GM19023 (cell line): ENCODE data around the gene LZTS3.
"Not testable (repeated sequence)": the region's sequence is repeated elsewhere in the genome, so short reads cannot be mapped to it uniquely, and the experiment has no call there.

Experiments used
- ATAC-seq: cut with Tn5 transposase; IDR thresholded peaks from one replicate; pipeline ENCODE4 v1.9.1; 2021; ENCODE audit warnings: mild to moderate bottlenecking, moderate library complexity; ENCODE audit not compliant: unreplicated experiment

Gene LZTS3

DNA sequence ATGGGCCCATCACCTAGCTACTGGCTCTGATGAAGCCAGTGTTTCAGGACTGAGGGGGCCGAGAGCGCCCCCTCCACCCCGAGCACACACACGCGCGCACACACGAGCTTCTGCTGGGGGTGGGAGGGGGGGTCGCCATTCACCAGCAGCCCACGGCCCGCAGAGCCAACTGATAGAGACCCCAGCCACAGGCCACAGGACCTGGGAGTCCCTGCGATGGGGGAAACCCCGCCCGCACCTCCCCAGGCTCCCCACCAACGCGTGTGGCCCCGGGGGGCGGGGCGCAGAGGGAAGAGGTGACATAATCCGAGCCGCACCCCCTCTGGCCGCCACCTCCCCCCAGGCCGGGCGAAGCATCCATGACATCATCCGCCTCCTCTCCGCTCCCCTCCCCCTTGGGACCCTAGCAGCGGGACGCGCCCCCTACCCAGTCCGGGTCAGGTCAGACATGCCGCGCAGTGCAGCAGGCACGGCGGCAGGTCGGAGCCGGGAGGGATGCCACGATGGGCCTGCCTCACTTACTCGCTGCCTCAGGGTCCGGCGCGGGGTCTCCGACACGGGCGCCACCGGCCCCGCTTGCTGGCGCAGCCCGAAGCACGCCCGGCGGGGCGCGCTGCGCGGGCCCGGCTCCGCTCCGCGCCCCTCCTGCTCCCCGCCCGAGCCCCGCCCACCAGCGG lies at the start of gene LZTS3:
TSS of gene LZTS3 (minus strand) at position 617 of the 677 bp plus-strand sequence. CDS start 6,386 bp downstream, outside the sequence.
- peak; percentile 67 for ATAC-seq

GRCh38 chr20:3221398-3222226 lies 48.3 kb upstream of the LZTS3 start:
- no peak for ATAC-seq

DNA sequence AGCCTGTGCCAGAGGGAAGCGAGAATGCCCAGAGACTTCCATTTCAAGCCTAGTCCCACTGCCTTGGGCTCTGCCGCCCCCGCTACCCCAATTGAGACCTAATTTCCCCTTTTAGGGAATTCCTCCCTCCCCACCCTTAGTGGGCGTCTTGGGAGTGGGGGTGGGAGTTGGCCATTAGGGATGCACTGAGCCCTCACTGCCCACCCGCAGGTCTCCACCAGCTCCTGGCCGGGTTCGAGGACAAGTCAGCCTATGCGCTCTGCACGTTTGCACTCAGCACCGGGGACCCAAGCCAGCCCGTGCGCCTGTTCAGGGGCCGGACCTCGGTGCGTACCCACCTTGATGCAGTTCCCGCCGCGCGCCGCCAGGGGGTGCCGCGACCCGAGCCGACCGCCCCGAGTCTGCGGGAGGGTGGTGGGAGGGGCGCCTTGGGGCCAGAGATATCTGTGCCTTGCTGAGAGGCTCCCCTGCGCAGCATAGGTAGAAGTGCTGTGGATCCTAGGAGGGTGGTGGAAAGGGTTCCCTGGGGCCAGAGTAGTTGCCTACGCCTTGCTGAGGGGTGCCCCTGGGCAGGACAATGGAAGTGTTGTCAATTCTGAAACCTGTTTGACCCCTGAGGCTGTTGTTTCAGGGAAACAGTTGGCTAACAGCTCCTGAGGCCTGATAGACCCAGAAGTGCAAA lies 45.1 kb upstream of the LZTS3 start:
- peak; percentile 59 for ATAC-seq

- ATAC-seq = not testable (repeated sequence)
Observed at GRCh38 chr20:3215359-3215917, 42.1 kb upstream of the LZTS3 start.

- no peak for ATAC-seq
Observed at GRCh38 chr20:3213226-3213625, 39.9 kb upstream of the LZTS3 start.

DNA sequence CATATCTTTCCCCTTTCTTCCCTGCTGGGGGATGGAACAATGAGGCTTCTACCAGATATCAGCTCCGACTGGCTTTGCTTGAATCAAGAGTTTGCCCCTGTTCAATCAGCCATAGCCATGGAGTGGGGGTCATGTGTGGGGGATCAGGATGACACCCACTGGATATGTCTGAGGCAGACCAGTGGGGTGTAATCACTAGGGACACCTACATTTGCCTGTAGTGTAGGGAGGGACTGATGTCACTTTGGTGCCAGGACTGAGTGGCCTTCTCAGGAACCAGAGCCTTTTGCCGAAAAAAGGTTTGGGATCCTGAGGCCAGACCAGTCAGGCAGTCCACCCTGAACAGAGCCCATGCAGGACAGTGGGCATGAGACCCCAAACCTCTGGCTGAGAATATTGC lies 37.0 kb upstream of the LZTS3 start:
- ATAC-seq = no peak

- ATAC-seq = peak; percentile 5
Observed at GRCh38 chr20:3209946-3210317, 36.6 kb upstream of the LZTS3 start.

GRCh38 chr20:3209257-3209945 lies 36.1 kb upstream of the LZTS3 start, which contains the start of gene ITPA:
TSS of gene ITPA (plus strand) at chr20:3209498. CDS start at chr20:3209552, 54 bp downstream.
- peak; percentile 50 for ATAC-seq

GRCh38 chr20:3208786-3209256 lies 35.5 kb upstream of the LZTS3 start:
- no peak for ATAC-seq

DNA sequence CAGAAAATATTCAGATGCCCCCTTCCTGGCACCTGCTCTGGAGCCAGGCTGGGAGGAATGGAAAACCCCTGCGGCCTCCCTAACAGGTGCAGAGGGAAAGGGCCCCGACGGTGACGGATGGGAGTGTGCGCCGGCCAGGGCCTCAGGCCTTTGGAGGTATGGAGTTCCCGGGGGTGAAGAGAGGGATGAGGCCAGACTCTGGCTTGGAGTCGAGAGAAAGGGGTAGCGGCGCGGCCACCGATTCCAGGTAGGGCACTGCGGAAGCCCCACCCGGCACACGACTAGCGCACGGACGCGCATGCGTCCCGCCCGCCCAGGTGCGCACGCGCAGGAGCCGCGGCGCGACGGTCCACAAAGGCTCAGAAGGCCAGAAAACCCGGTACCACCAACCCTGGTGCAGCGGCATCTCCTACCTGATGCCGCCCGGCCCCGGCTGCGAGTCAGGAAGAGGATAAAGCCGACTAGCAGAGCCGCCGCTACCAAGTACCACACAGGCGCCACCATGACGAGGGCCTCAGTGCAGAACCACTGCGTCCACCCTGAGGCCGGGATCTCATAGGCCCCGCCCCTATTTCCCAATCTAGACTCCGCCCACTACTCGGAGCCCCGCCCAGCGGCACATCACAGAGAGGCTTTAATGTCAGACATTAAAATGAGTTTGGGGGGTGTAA lies 30.9 kb upstream of the LZTS3 start, which contains the start of gene DDRGK1:
TSS of gene DDRGK1 (minus strand) at position 559 of the 671 bp plus-strand sequence. CDS start at position 504, 55 bp downstream.
- ATAC-seq = peak; percentile 81

- peak; percentile 32 for ATAC-seq
Observed at GRCh38 chr20:3203315-3204123, 30.2 kb upstream of the LZTS3 start.

DNA sequence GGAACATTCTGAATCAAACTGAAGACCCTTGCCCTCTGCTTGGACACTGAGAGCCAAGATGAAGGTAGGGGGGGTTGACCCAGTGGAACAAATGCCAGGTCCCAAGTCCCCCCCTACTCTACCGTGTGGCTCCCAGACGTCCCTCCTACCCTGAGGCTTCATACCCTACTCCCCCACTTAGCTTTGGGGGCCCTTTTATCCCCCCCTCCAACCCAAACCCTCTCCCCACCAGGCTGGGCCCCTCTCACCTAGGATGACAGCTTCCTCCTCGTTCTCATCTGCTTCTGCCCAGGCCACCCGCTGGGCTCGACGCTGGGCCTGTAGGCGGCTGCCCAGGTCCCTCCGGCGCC lies 29.6 kb upstream of the LZTS3 start:
- no peak for ATAC-seq

- no peak for ATAC-seq
Observed at GRCh38 chr20:3199976-3200755, 26.8 kb upstream of the LZTS3 start.

- ATAC-seq = no peak
Observed at GRCh38 chr20:3199206-3199605, 25.9 kb upstream of the LZTS3 start.

- no peak for ATAC-seq
Observed at GRCh38 chr20:3195590-3196237, 22.4 kb upstream of the LZTS3 start.

DNA sequence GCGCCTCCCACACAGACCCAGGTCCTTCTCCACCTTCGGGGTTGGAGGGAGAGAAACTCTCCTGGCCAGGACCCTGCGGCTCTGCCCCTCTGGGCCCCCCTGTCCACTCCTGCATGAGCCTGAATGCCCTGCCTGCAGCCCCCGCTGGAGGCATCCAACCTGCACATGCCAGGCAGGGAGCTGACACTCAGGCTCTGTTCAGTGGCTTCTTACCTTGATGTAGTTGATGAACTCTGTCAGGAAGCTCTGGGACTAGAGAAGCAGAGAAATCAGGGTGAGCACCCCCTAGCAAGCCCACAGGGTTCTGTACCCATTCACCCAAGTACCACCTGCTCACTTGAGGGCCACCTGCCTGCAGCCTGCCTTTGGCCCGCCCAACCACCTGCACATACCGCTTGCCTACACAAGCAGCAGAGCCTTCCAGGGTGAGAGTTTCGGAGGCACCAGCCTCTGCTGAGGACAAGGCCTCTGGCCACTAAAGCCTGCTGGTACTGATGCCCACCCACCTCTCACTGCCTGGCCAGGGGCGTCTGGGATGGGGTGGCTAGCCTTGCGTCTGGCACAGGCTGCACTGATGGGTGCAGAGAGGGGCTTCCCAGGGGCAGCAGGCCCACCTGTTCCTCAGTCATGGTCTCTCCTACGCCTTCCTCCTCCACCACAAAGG lies 21.4 kb upstream of the LZTS3 start:
- ATAC-seq = no peak
